HepG2 (cell line): ENCODE results near the gene ERCC5. TPM values are rescaled to one million over a fixed set of nuclear protein-coding genes. Genes with fewer than 3 reads are reported as not detected.
A peak's percentile ranks its signal among the peaks of the same experiment; 100 is the strongest.

Source experiments
- ATAC-seq: fragments of 200-7000 bp; cut with Tn5 transposase; 3 replicates; pipeline ENCODE4 v1.9.1; 2020; ENCODE audit warnings: mild to moderate bottlenecking, moderate library complexity
- BruUV-seq: library from RNA; stranded (reverse); fragments of 400-500 nt; replicated peaks from 2 replicates; lab custom pipeline; 2021; lab: Mats Ljungman, UMichigan
- CTCF ChIA-PET: fragments of 300-600 bp; formaldehyde crosslinking; extraction: SDS; loops from one replicate; lab custom pipeline; 2021; ENCODE audit warnings: low total read pairs, inconsistent platforms, low intra/inter-chr PET ratio; lab: Yijun Ruan, JAX
- POLR2A ChIA-PET: fragments of 350-600 bp; sonication (Branson Sonifier 250); formaldehyde crosslinking; loops from one replicate; lab custom pipeline; 2020; ENCODE audit warnings: antibody characterized with exemption, inconsistent platforms; lab: Yijun Ruan, JAX
- DNase-seq: peaks from one replicate; pipeline ENCODE4 v3.0.0-alpha.2; 2015; ENCODE audit warnings: low spot score
- FAIRE-seq: peaks from 3 replicates; lab custom pipeline; 2011; peaks lifted over from hg19 to GRCh38; lab: Jason Lieb, UNC
- H2AFZ ChIP-seq: one replicate; pipeline ENCODE4 v1.6.1; 2011; ENCODE audit warnings: low read length, inconsistent platforms
- H3K27ac ChIP-seq: fragments of 300-600 bp; 3 replicates; pipeline ENCODE4 v1.8.0; 2011; ENCODE audit warnings: mixed run types, mild to moderate bottlenecking, mixed read lengths, low read length, inconsistent platforms; ENCODE audit not compliant: insufficient read depth; ENCODE audit errors: extremely low read length
- H3K27me3 ChIP-seq, 2 experiments: fragments of 200-600 bp in 1 of 2; 2 replicates in 1 of 2; 3 replicates in 1 of 2; pipeline versions ENCODE4 v1.6.0 to v1.8.0; 2011; ENCODE audit warnings: low read length in 2 of 2, mild to moderate bottlenecking in 2 of 2, moderate library complexity in 2 of 2, inconsistent platforms in 1 of 2; ENCODE audit not compliant: insufficient read depth in 2 of 2, control insufficient read depth in 1 of 2
- H3K36me3 ChIP-seq, 2 experiments: fragments of 200-600 bp in 1 of 2; replicated peaks in 1 of 2; 2 replicates in 1 of 2; 3 replicates in 1 of 2; pipeline versions ENCODE4 v1.5.1 to v1.8.0; 2011; ENCODE audit warnings: low read length in 2 of 2, inconsistent platforms in 1 of 2; ENCODE audit not compliant: insufficient read depth in 2 of 2, control insufficient read depth in 1 of 2
- H3K4me1 ChIP-seq: 2 replicates; pipeline ENCODE4 v1.5.1; 2012; ENCODE audit warnings: low read length, inconsistent platforms; ENCODE audit not compliant: insufficient read depth
- H3K4me2 ChIP-seq: 2 replicates; pipeline ENCODE4 v1.6.0; 2011; ENCODE audit warnings: low read depth, low read length, inconsistent platforms
- H3K4me3 ChIP-seq, 3 experiments: fragments of 200-600 bp in 1 of 3; sonication (generic), shearing (Covaris generic) in 1 of 3; replicated peaks in 1 of 3; 2 replicates each; pipeline ENCODE4 v1.5.1; 2011 to 2016; ENCODE audit warnings: low read length in 3 of 3, inconsistent platforms in 2 of 3, low read depth in 2 of 3, mild to moderate bottlenecking in 2 of 3, control low read depth in 1 of 3, mixed read lengths in 1 of 3; ENCODE audit not compliant: insufficient read depth in 1 of 3
- H3K79me2 ChIP-seq: one replicate; pipeline ENCODE4 v1.6.1; 2011; ENCODE audit warnings: low read length, inconsistent platforms; ENCODE audit not compliant: insufficient read depth
- H3K9ac ChIP-seq: 2 replicates; pipeline ENCODE4 v1.6.0; 2011; ENCODE audit warnings: mild to moderate bottlenecking, low read depth, low read length, inconsistent platforms; ENCODE audit not compliant: insufficient read depth
- H3K9me3 ChIP-seq: 2 replicates; pipeline ENCODE4 v1.5.1; 2012; ENCODE audit warnings: mild to moderate bottlenecking, low read length
- H4K20me1 ChIP-seq: 2 replicates; pipeline ENCODE4 v1.6.0; 2011; ENCODE audit warnings: inconsistent platforms, mild to moderate bottlenecking, low read length, moderate library complexity; ENCODE audit not compliant: insufficient read depth
- KMT2B ChIP-seq: IDR thresholded peaks from 2 replicates; pipeline ENCODE4 v1.6.1; 2016; ENCODE audit warnings: missing genetic modification reagents, missing compliant biosample characterization
- NFRKB ChIP-seq: fragments of 450-650 bp; IDR thresholded peaks from 2 replicates; pipeline ENCODE4 v1.6.1; 2017
- PATZ1 ChIP-seq: sonication (generic); formaldehyde crosslinking; IDR thresholded peaks from 2 replicates; pipeline ENCODE4 v1.4.0; 2020; ENCODE audit warnings: missing genetic modification reagents
- POGK ChIP-seq: sonication (generic); formaldehyde crosslinking; conservative IDR thresholded peaks from 2 replicates; pipeline ENCODE4 v1.8.0; 2022; ENCODE audit warnings: mild to moderate bottlenecking, moderate library complexity, missing genetic modification reagents
- ZNF776 ChIP-seq: sonication (generic); formaldehyde crosslinking; IDR thresholded peaks from 2 replicates; pipeline ENCODE4 v1.4.0; 2020; ENCODE audit warnings: mild to moderate bottlenecking, missing genetic modification reagents
- WGBS: methylation state at CpG from one replicate; pipeline ENCODE4 v1.1.6; 2017; ENCODE audit warnings: low lambda C conversion rate; 5-methylcytosine and 5-hydroxymethylcytosine counted together
- in situ Hi-C: cut with HindIII; loops from 2 replicates; pipeline ENCODE4 v1.10.0; 2017; ENCODE audit warnings: low pct_unique_long_range_greater_than_20kb; ENCODE audit not compliant: extremely low pct_ligation_motif_present
- intact Hi-C: fragments of 100-400 bp; cut with micrococcal nuclease; formaldehyde crosslinking; loops from one replicate; pipeline ENCODE4 v1.10.0; 2022; ENCODE audit not compliant: unreplicated experiment
- polyA plus RNA-seq, 8 experiments: library from polyadenylated mRNA; depleted of rRNA in 3 of 8; stranded (reverse) in 7 of 8; unstranded in 1 of 8; fragments of >200 nt; fragmentation: Illumina TruSeq in 4 of 8; extraction: Trizol in 4 of 8; gene quantifications; 2 replicates each; pipeline versions ENCODE4 v1.2.1 to v1.2.3, GENCODE V29; 2011 to 2016; ENCODE audit warnings: low read depth in 4 of 8, missing spikeins in 1 of 8, mixed read lengths in 1 of 8; ENCODE audit not compliant: insufficient read depth in 1 of 8
- total RNA-seq, 5 experiments: library from RNA; depleted of rRNA; stranded (reverse); fragments of >200 nt; fragmentation: Illumina TruSeq; extraction: Trizol; gene quantifications; 2 replicates each; pipeline ENCODE4 v1.2.3, GENCODE V29; 2016; ENCODE audit warnings: low read depth in 1 of 5

The ERCC5 gene
- total and polyA plus RNA-seq, 2 of the 13 experiments (the other 11 are each of a cell fraction or from before 2014, with no cell fraction given) = 12.9 to 35.5 TPM

GRCh38 chr13:102800145-102801041, 45.4 kb upstream of the ERCC5 start (continued):
- TF ChIP-seq KMT2B (CRISPR knock-in tag) (peak; percentile 77), POGK (CRISPR knock-in tag) (peak; percentile 67)

- ATAC-seq (no peak), DNase-seq (no peak), FAIRE-seq (no peak)
- ChIA-PET POLR2A (no interaction called here), CTCF (no interaction called here)
- H3K27me3 ChIP-seq = no peaks in the 10 kb centered on the region
- H4K20me1 ChIP-seq = no peaks in the 10 kb centered on the region
- peaks cover 13% of the 10 kb centered on the region for H3K4me1 ChIP-seq
- H3K27ac ChIP-seq = no peak overlapping the region
- H3K9me3 ChIP-seq = no peaks in the 10 kb centered on the region
- no peak overlapping the region for H2AFZ ChIP-seq
- intact Hi-C loops = no loop called here
- peaks cover 37% of the 10 kb centered on the region for H3K79me2 ChIP-seq
- BruUV-seq = no TSS peak
- in situ Hi-C loops = no loop called here
- no peak overlapping the region for H3K9ac ChIP-seq
- H3K36me3 ChIP-seq = peaks cover 0 to 4% of the 10 kb centered on the region in 2 experiments; a peak in 3 of 5 replicates
- TF ChIP-seq NFRKB (no peak), ZNF776 (no peak), PATZ1 (CRISPR knock-in tag) (no peak)
- H3K4me3 ChIP-seq = no peak overlapping the region
- no peak overlapping the region for H3K4me2 ChIP-seq
- WGBS = 98% methylated on average over 3 of the region's 3 CpGs
These were observed 40.2 kb upstream of the ERCC5 start for GRCh38 chr13:102805680-102806079.
